Liver (tissue), 9 donors: ENCODE data around the gene DEFB121. TPM values are rescaled to one million over a fixed set of nuclear protein-coding genes. Genes with fewer than 3 reads are reported as not detected.

Experiments
- DNase-seq: peaks from one replicate; pipeline ENCODE4 v3.0.0-alpha.2; 2017; ENCODE audit warnings: low spot score
- H3K27ac ChIP-seq, 2 donors: one replicate each; pipeline ENCODE4 v1.7.0; 2013; ENCODE audit warnings: inconsistent platforms in 2 of 2, low read length in 2 of 2, control low read depth in 1 of 2, low read depth in 1 of 2, mild to moderate bottlenecking in 1 of 2
- H3K27me3 ChIP-seq, 4 donors: one replicate each; pipeline versions ENCODE4 v1.6.1 to v1.7.0; 2013; ENCODE audit warnings: low read length in 3 of 4, inconsistent platforms in 1 of 4, mild to moderate bottlenecking in 1 of 4, moderate library complexity in 1 of 4; ENCODE audit not compliant: control insufficient read depth in 4 of 4, insufficient read depth in 4 of 4
- H3K36me3 ChIP-seq, 4 donors: one replicate each; pipeline versions ENCODE4 v1.6.1 to v1.7.0; 2013; ENCODE audit warnings: low read length in 3 of 4, mild to moderate bottlenecking in 3 of 4, low read depth in 1 of 4, moderate library complexity in 1 of 4; ENCODE audit not compliant: control insufficient read depth in 4 of 4, insufficient read depth in 3 of 4
- H3K4me1 ChIP-seq, 4 donors: one replicate each; pipeline versions ENCODE4 v1.6.1 to v1.7.0; 2013; ENCODE audit warnings: low read length in 3 of 4, mild to moderate bottlenecking in 3 of 4, moderate library complexity in 1 of 4; ENCODE audit not compliant: control insufficient read depth in 4 of 4, insufficient read depth in 4 of 4
- H3K4me3 ChIP-seq, 3 donors: one replicate each; pipeline versions ENCODE4 v1.6.1 to v1.7.0; 2013; ENCODE audit warnings: low read length in 3 of 3, control low read depth in 1 of 3, low read depth in 1 of 3, mild to moderate bottlenecking in 1 of 3
- H3K9ac ChIP-seq, 2 donors: one replicate each; pipeline ENCODE4 v1.7.0; 2013; ENCODE audit warnings: low read length in 2 of 2, mild to moderate bottlenecking in 2 of 2, moderate library complexity in 2 of 2, control low read depth in 1 of 2, low read depth in 1 of 2
- H3K9me3 ChIP-seq, 4 donors: one replicate each; pipeline versions ENCODE4 v1.6.1 to v1.7.0; 2013; ENCODE audit warnings: low read length in 3 of 4; ENCODE audit not compliant: control insufficient read depth in 4 of 4
- EGR1 ChIP-seq, 2 donors: IDR thresholded peaks; 2 replicates each; pipeline ENCODE4 v1.6.1; 2016 to 2018; ENCODE audit warnings: antibody characterized with exemption in 2 of 2, low read depth in 2 of 2
- FOXA2 ChIP-seq: IDR thresholded peaks from 2 replicates; pipeline ENCODE4 v1.6.1; 2016; ENCODE audit warnings: antibody characterized with exemption
- HNF4A ChIP-seq, 2 donors: conservative IDR thresholded peaks; 2 replicates each; pipeline ENCODE4 v1.6.1; 2016; ENCODE audit warnings: antibody characterized with exemption in 2 of 2, mild to moderate bottlenecking in 2 of 2
- HNF4G ChIP-seq: IDR thresholded peaks from 2 replicates; pipeline ENCODE4 v1.6.1; 2016; ENCODE audit warnings: antibody characterized with exemption
- JUND ChIP-seq, 2 donors: IDR thresholded peaks; 2 replicates each; pipeline ENCODE4 v1.6.1; 2016; ENCODE audit warnings: antibody characterized with exemption in 2 of 2
- NR2F2 ChIP-seq: IDR thresholded peaks from 2 replicates; pipeline ENCODE4 v1.6.1; 2016; ENCODE audit warnings: antibody characterized with exemption
- RAD21 ChIP-seq, 2 donors: IDR thresholded peaks; 2 replicates each; pipeline ENCODE4 v1.6.1; 2016; ENCODE audit warnings: antibody characterized with exemption in 2 of 2, mild to moderate bottlenecking in 2 of 2
- RXRA ChIP-seq, 2 donors: IDR thresholded peaks; 2 replicates each; pipeline ENCODE4 v1.6.1; 2017 to 2018; ENCODE audit warnings: antibody characterized with exemption in 2 of 2, mild to moderate bottlenecking in 1 of 2
- TAF1 ChIP-seq: conservative IDR thresholded peaks from 2 replicates; pipeline ENCODE4 v1.6.1; 2016; ENCODE audit warnings: antibody characterized with exemption, mild to moderate bottlenecking
- YY1 ChIP-seq: IDR thresholded peaks from 2 replicates; pipeline ENCODE4 v1.6.1; 2016; ENCODE audit warnings: antibody characterized with exemption, mild to moderate bottlenecking
- WGBS: extraction: QIAGEN DNeasy Blood & Tissue Kit; methylation state at CpG from one replicate; pipeline ENCODE4 v1.1.7; 2013; 5-methylcytosine and 5-hydroxymethylcytosine counted together
- polyA plus RNA-seq, 2 donors: library from polyadenylated mRNA; stranded (reverse) in 1 of 2; unstranded in 1 of 2; fragments of 200-250 nt in 1 of 2; fragments of >200 nt in 1 of 2; fragmentation: Nextera tagmentation in 1 of 2; extraction: Ambion mirVana in 1 of 2; gene quantifications; one replicate each; pipeline versions ENCODE4 v1.2.1 to v1.2.3, GENCODE V29; 2013 to 2015
- total RNA-seq, 2 donors: library from RNA; depleted of rRNA; stranded (reverse); fragments of >200 nt; gene quantifications; one replicate each; pipeline ENCODE4 v1.2.3, GENCODE V29; 2014
- TF ChIP-seq, protein P1 (sequence below): fragments of 150-350 bp; IDR thresholded peaks from 2 replicates; pipeline ENCODE4 v1.5.1; 2017; ENCODE audit warnings: improper control_type of control experiment, low read depth, low read length; ENCODE audit not compliant: missing input control
- TF ChIP-seq, protein P2 (sequence below): IDR thresholded peaks from 2 replicates; pipeline ENCODE4 v1.6.1; 2016; ENCODE audit warnings: antibody characterized with exemption, mild to moderate bottlenecking
- TF ChIP-seq, protein P3 (sequence below): IDR thresholded peaks from 2 replicates; pipeline ENCODE4 v1.6.1; 2016; ENCODE audit warnings: antibody characterized with exemption
- TF ChIP-seq, protein P4 (sequence below): IDR thresholded peaks from 2 replicates; pipeline ENCODE4 v1.6.1; 2016; ENCODE audit warnings: antibody characterized with exemption
- donor health status: healthy.
- donor health status: healthy.
- donor health status: healthy.
- donor health status: healthy.
- donor health status: healthy.

DEFB121 gene
- total and polyA plus RNA-seq, 4 donors = not detected

DNA sequence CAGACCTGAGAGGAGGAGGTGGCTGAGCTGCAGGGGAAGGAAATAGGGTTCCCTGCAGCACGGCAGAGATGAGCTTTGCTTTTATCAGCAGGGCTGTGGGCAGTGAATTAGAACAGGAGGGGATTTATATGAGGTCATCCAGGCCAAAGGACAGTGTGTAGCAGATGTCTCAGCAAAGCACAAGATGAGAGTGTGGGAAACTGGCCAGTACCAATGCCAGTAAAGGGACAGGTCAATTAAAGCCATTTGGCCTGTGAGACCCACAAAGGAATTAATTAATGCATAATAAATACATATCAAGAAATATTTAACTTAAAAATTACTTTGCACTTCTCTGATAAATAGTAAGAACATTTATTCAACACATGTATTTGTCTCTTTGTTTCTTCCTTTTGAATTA is 15.5 kb downstream of the DEFB121 start, which contains the start of gene DEFB119:
Gene DEFB119, minus strand, starts transcription at position 101 of the 400 bp plus-strand sequence. CDS start 107 bp downstream, outside the sequence.
- Histone ChIP-seq H3K9me3 (peaks cover 0 to 2% (median 0%) of the 10 kb centered on the region in 4 donors), H3K36me3 (no peaks in the 10 kb centered on the region), H3K9ac (no peak within 1 kb of the TSS), H3K4me1 (no peaks in the 10 kb centered on the region), H3K4me3 (no peak within 1 kb of the TSS), H3K27me3 (peaks cover 0 to 3% (median under 1%) of the 10 kb centered on the region in 4 donors), H3K27ac (no peak within 1 kb of the TSS)
- no peak for TF ChIP-seq RAD21 (IDR thresholded peaks at IDR 0.05)
- no peak for TF ChIP-seq RXRA (IDR thresholded peaks at IDR 0.05)
- no peak for TF ChIP-seq FOXA2
- no peak for TF ChIP-seq NR2F2
- TF ChIP-seq, protein P1, sequence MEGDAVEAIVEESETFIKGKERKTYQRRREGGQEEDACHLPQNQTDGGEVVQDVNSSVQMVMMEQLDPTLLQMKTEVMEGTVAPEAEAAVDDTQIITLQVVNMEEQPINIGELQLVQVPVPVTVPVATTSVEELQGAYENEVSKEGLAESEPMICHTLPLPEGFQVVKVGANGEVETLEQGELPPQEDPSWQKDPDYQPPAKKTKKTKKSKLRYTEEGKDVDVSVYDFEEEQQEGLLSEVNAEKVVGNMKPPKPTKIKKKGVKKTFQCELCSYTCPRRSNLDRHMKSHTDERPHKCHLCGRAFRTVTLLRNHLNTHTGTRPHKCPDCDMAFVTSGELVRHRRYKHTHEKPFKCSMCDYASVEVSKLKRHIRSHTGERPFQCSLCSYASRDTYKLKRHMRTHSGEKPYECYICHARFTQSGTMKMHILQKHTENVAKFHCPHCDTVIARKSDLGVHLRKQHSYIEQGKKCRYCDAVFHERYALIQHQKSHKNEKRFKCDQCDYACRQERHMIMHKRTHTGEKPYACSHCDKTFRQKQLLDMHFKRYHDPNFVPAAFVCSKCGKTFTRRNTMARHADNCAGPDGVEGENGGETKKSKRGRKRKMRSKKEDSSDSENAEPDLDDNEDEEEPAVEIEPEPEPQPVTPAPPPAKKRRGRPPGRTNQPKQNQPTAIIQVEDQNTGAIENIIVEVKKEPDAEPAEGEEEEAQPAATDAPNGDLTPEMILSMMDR = no peak
- TF ChIP-seq, protein P2, sequence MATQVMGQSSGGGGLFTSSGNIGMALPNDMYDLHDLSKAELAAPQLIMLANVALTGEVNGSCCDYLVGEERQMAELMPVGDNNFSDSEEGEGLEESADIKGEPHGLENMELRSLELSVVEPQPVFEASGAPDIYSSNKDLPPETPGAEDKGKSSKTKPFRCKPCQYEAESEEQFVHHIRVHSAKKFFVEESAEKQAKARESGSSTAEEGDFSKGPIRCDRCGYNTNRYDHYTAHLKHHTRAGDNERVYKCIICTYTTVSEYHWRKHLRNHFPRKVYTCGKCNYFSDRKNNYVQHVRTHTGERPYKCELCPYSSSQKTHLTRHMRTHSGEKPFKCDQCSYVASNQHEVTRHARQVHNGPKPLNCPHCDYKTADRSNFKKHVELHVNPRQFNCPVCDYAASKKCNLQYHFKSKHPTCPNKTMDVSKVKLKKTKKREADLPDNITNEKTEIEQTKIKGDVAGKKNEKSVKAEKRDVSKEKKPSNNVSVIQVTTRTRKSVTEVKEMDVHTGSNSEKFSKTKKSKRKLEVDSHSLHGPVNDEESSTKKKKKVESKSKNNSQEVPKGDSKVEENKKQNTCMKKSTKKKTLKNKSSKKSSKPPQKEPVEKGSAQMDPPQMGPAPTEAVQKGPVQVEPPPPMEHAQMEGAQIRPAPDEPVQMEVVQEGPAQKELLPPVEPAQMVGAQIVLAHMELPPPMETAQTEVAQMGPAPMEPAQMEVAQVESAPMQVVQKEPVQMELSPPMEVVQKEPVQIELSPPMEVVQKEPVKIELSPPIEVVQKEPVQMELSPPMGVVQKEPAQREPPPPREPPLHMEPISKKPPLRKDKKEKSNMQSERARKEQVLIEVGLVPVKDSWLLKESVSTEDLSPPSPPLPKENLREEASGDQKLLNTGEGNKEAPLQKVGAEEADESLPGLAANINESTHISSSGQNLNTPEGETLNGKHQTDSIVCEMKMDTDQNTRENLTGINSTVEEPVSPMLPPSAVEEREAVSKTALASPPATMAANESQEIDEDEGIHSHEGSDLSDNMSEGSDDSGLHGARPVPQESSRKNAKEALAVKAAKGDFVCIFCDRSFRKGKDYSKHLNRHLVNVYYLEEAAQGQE = no peak
- no peak for TF ChIP-seq HNF4G
- TF ChIP-seq EGR1 (IDR thresholded peaks at IDR 0.05; ENCODE audit: low read depth in 2 of 2) = no peak
- TF ChIP-seq HNF4A (conservative IDR thresholded peaks at IDR 0.05) = no peak
- TF ChIP-seq JUND (IDR thresholded peaks at IDR 0.05) = no peak
- no peak for TF ChIP-seq YY1
- no peak for TF ChIP-seq TAF1
- TF ChIP-seq, protein P3, sequence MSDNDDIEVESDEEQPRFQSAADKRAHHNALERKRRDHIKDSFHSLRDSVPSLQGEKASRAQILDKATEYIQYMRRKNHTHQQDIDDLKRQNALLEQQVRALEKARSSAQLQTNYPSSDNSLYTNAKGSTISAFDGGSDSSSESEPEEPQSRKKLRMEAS = no peak
- TF ChIP-seq, protein P4, sequence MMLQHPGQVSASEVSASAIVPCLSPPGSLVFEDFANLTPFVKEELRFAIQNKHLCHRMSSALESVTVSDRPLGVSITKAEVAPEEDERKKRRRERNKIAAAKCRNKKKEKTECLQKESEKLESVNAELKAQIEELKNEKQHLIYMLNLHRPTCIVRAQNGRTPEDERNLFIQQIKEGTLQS = no peak
- DNase-seq = no peak
- WGBS = 33% methylated on average over 1 of the region's 1 CpG

DNA sequence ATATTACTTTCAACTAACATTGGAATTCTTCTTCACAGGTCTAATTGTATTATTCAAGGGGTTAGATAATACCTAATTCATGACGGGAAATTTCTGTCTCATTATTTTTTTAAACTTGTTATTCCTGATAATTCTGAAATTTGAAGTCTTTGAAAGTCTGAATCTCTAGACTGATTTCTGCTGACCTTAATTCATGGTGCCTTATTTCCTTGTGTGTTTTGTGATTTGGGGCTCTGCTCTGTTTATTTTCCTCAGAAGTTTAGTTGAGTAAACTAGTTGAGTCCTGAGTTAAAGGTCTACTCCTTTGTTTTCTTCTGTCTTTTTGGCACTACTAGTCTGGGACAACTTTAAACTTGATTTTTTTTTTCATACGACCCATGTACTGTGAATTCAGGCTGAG is 31.7 kb downstream of the DEFB121 start:
- no peak for TF ChIP-seq EGR1 (IDR thresholded peaks at IDR 0.05; ENCODE audit: low read depth in 2 of 2)
- TF ChIP-seq JUND (IDR thresholded peaks at IDR 0.05) = no peak
- TF ChIP-seq, protein P2 = no peak
- TF ChIP-seq RXRA (IDR thresholded peaks at IDR 0.05) = no peak
- TF ChIP-seq HNF4G = no peak
- no peak overlapping the region for H3K4me3 ChIP-seq
- H3K36me3 ChIP-seq = no peaks in the 10 kb centered on the region
- H3K9me3 ChIP-seq = peaks cover 0 to 5% (median 4%) of the 10 kb centered on the region in 4 donors
- 59% methylated on average over 2 of the region's 2 CpGs for WGBS
- H3K9ac ChIP-seq = no peak overlapping the region
- DNase-seq = no peak
- no peak overlapping the region for H3K27ac ChIP-seq
- H3K4me1 ChIP-seq = no peaks in the 10 kb centered on the region
- peaks cover 0 to 5% (median 0%) of the 10 kb centered on the region in 4 donors for H3K27me3 ChIP-seq
